Endometrium (tissue), 2 donors: ENCODE measurements around the gene TMEM255A.

Source experiments
- FAIRE-seq: peaks from 2 replicates; lab custom pipeline; 2012; peaks lifted over from hg19 to GRCh38; lab: Jason Lieb, UNC
- donor health status: control.
- donor health status: control.

Gene TMEM255A

GRCh38 chrX:120306630-120307029 is 4.6 kb downstream of the TMEM255A start:
- no peak for FAIRE-seq

DNA sequence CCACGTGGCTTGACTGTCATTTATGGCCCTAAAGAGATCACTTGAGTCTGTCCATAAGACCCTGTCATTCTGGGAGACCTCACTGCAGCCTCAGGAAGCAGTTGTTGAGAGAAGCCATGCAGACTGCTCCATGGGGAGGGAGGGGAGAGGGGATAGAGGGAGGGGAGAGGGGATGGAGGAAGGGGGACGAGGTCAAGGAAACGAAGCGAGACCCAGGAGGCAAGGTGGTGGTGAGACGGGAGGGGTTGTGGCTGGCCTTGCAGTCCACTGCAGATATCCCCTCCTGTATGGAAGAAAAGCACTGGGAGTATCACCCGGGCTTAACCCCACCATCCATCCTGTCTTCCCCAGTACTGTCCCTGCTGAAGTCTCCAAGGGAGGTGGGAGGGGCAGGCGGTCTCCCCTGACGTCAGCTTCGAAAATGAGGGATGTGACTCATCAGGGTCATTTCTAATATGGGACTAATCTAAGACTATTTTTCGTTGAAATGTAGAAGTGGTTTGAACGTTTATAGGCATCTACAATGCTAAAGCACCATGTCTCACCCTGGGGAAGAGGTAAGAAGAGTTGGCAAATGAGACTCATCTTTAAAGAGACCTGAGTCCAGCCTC is 5.6 kb downstream of the TMEM255A start:
- FAIRE-seq, result no peak

DNA sequence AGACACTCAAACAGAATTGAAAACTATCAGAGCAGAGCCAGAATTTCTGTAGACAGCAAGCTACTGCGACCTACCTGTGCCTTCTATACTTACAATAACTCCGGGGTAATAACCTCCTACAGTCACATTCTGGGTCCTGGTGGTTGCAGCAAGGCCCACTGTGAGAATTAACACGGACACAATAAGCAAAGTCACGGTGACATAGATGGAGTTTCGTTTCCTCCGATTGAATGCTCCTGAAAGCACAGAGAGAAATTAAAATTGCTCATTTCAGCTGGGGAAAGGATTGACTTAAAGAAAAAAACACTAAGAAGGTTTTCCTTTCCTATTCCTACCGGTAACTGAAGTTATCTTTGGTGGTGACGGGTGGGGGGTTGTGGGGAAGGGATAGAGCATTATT is 7.0 kb downstream of the TMEM255A start:
- FAIRE-seq, result no peak

DNA sequence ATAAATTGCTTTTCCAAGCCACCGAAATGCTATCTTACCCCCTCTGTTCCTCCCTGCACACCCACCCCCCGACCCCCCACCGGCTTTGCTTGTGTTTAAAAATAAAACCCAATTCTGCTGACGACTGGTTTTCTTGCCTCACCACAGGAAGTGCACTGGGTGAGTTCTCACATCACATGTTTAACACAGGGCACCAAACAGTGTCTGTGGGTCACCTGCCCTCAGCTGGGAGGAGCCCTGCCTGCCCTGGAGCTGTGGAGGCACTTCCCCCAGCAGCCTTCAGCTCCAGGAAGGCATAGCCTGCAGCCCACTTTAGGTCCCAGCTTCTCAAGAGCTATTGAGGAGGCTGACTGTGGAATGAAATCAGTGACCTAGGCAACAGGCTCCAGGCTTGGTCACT is 8.8 kb downstream of the TMEM255A start:
- no peak for FAIRE-seq

DNA sequence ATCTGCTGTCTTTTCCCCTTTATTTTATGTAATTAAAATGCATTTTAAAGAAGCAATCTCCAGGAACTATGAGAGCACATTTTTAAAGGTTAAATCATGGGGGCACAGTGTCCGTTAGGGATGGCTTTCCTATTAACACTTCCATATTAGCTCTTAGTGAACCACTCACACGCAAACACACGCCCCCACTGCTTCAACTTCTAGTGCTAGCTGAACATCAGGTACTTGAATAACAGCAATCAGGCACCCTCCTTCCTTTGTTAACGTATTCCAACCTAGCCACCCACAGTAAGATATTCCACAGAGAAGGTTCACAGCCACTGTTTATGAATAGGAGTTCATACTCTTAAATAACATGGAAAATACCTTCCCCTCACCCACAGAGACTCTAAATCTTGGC is 9.3 kb downstream of the TMEM255A start:
- FAIRE-seq, result no peak

GRCh38 chrX:120301497-120301896 is 9.8 kb downstream of the TMEM255A start:
- FAIRE-seq, result no peak

DNA sequence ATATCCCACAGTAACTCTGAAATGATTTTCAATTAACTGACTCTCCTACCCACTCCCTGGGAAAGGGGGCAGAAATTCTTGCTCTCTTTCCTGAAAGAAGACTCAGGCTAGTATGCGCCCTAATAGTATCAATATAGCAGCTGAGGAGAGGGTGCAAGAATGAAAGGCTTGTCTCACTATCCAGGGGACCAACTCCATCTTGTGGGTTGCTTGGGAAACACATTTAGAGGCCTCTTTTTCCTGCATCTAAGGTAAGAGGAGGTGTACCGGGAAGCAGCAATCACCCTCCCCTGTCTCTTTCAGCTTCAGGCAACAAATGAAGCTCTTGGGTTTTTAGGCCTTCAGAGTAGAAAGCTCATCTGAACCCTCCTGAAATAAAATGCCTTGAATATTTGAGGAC is 11.3 kb downstream of the TMEM255A start:
- FAIRE-seq, result no peak

- FAIRE-seq, result no peak
These were observed 13.3 kb downstream of the TMEM255A start for GRCh38 chrX:120297923-120298322.

DNA sequence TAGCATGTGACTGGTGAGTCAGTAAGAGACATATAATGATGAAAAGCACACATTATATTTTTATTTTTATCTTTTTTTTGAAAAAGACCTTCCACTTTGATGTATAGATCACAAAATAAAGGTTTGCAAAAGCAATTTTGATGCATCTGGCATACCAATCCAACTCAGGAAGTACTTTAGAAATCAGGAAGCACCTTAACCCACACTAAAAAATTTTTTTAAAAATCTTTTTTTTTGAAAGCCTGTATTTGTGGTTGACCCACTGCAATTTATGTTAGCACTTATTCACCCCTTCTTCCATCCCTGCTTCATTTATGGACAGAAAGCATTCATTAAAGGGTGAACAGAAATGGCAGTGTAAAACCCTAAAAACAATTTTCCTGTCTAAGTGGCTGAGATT is 16.6 kb downstream of the TMEM255A start:
- FAIRE-seq, result no peak

- FAIRE-seq, result no peak
These were observed 18.2 kb downstream of the TMEM255A start for GRCh38 chrX:120293015-120293414.

- FAIRE-seq, result no peak
These were observed 20.1 kb downstream of the TMEM255A start for GRCh38 chrX:120291211-120291610.

DNA sequence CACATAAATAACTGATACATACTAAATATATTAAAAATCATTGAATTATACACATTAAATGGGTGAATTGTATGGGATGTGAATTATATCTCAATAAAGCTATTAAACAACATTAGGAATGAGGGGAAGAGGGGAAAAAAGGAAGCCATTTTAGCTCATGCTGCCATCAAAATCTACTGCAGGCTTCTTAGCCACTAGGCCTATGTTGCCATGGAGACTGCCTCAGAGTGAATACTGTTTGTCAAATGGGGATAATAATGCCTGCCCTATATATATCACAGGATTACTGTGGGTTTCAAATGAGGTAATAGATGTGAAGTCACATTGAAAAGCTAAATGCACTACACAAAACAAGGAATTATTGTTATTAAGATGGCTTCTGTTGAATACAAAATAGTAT is 21.2 kb downstream of the TMEM255A start:
- FAIRE-seq, result no peak

DNA sequence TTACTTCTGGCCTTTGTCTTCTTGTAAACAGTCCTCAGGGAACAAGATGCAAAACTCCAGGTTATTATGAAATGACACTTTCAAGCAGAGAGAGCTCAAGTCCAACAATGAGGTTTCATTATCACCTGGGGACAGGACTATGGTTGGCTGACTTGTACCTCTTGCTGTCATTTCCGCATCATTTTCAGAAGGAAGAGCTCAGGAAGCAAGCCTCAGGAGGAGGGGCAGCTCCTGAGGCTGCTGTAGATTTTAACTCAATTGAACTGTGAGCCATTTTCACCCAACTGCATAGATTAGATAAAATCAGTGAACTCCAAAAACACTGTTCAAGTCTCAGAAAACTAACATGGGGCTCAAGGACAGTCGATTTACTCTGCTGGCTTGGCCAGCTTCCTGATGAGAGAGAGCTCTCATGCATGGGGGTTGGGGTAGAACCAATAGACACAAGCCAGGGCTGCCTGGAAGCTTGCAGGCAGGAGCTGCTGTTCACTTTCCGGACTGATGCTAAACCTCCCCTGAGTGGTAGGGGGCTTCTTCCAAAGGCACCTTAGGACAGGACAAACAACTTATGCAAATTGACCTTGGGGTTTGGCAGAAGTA is 23.6 kb downstream of the TMEM255A start:
- no peak for FAIRE-seq

DNA sequence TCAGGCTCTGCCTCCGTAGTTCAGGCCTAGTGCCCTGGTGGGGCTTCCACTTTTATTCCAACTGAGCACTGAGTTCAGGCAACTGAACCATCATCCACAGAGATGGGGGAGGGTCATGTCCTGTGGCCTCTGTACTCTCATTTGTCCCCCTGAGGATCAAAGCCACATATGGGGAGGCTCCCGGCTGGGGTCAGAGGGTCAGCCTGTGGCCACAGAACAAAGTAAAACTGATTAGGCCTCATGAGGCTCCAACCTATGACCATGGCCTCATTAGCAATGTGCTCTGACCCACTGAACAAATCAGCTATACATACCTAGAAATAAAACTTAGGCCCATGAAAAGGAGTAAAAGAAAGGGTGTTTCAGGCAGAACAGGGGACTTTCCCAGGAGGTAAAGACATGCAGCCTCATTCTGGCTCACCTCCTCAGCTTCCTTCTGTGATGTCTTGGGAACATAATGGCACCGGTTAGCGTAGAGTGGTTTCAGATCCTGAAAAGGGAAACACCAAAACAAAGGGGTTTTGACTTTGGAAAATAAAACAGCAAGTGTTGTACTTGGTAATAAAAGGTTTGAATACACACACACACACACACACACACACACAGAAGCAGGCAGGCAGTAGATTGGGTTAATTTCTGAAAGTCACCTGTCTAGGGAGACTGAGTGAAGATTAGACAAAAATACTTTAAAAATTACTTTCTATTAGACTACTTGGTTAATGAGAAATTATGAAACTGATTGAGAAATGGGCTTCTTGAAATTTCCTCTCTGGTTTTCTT is 24.3 kb downstream of the TMEM255A start:
- no peak for FAIRE-seq

- no peak for FAIRE-seq
These were observed 28.6 kb downstream of the TMEM255A start for GRCh38 chrX:120282697-120283096.

GRCh38 chrX:120281761-120282160 is 29.5 kb downstream of the TMEM255A start:
- FAIRE-seq, result no peak

DNA sequence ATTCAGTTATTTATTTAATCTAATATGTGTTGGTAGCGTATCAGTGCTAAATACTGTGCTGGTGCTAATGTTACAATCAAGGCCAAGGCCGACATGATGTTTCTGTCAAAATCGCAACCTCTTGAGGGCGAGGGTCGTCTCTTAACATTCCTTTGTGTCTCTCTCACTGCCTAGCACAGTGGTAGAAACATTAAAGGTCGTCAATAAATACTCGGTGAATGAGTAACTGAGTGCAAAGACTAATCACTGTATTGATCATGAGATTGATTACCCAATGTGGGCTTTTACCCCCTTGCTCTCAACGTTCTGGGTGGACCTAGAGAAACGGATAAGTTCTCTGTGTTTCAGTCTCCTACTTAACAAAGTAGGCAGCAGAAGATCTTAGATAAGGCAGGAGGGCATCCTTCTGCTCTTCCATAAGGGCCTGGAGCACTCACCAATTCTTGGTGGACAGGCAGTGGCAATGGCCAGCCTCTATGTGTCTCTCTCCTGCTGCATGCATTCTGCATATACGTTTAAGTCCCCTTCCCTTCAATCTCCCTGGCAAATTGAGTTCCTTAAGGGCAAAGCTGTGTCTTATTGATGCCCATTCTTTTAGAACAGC is 30.1 kb downstream of the TMEM255A start:
- no peak for FAIRE-seq

- no peak for FAIRE-seq
These were observed 36.3 kb downstream of the TMEM255A start for GRCh38 chrX:120274958-120275357.

DNA sequence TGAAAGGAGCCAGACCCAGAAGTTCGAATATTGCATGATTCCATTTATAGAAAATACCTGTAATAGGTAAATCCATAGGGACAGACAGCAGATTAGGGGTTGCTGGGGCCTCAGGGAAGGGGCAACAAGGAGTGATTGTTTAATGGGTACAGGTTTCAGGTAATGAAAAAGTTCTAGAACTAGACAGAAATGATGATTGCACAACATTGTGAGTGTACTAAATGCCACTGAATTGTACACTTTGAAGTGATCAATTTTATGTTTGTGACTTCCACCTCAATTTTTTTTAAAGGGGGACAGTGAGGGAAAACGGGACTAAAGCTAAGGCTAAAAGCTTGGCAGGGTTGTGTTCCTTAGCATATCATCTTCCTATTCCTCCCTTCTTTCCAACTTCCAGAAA is 37.1 kb downstream of the TMEM255A start:
- no peak for FAIRE-seq

GRCh38 chrX:120271218-120271617 is 40.0 kb downstream of the TMEM255A start:
- no peak for FAIRE-seq

- FAIRE-seq, result no peak
These were observed 40.7 kb downstream of the TMEM255A start for GRCh38 chrX:120270567-120270966.

GRCh38 chrX:120269373-120270035 is 41.8 kb downstream of the TMEM255A start:
- FAIRE-seq, result no peak

- FAIRE-seq, result no peak
These were observed 46.9 kb downstream of the TMEM255A start for GRCh38 chrX:120264341-120264740.
